Kidney (tissue), 14 donors: ENCODE results near the gene SPC24. TPM values are rescaled to one million over a fixed set of nuclear protein-coding genes. Genes with fewer than 3 reads are reported as not detected.

Source experiments
- DNase-seq, 5 donors: peaks; one replicate each; pipeline ENCODE4 v3.0.0-alpha.2; 2013 to 2020
- FAIRE-seq: peaks from 2 replicates; lab custom pipeline; 2012; peaks lifted over from hg19 to GRCh38; lab: Jason Lieb, UNC
- H3K27ac ChIP-seq, 2 donors: one replicate each; pipeline ENCODE4 v1.7.0; 2013; ENCODE audit warnings: low read depth in 2 of 2, low read length in 2 of 2, inconsistent platforms in 1 of 2
- H3K27me3 ChIP-seq: one replicate; pipeline ENCODE4 v1.7.1; 2013; ENCODE audit warnings: low read length, inconsistent platforms; ENCODE audit not compliant: control insufficient read depth, insufficient read depth
- H3K36me3 ChIP-seq, 3 donors: one replicate each; pipeline versions ENCODE4 v1.7.0 to v1.7.1; 2013; ENCODE audit warnings: low read length in 3 of 3, control low read depth in 1 of 3, inconsistent platforms in 1 of 3; ENCODE audit not compliant: insufficient read depth in 3 of 3, control insufficient read depth in 2 of 3
- H3K4me1 ChIP-seq, 3 donors: one replicate each; pipeline versions ENCODE4 v1.7.0 to v1.7.1; 2013; ENCODE audit warnings: low read length in 3 of 3, inconsistent platforms in 1 of 3, low read depth in 1 of 3; ENCODE audit not compliant: control insufficient read depth in 2 of 3, insufficient read depth in 2 of 3
- H3K4me3 ChIP-seq, 3 donors: one replicate each; pipeline versions ENCODE4 v1.7.0 to v1.8.1; 2013; ENCODE audit warnings: low read length in 3 of 3, control low read depth in 1 of 3, inconsistent platforms in 1 of 3
- H3K9ac ChIP-seq, 3 donors: one replicate each; pipeline versions ENCODE4 v1.7.0 to v1.7.1; 2013; ENCODE audit warnings: low read length in 3 of 3, control low read depth in 1 of 3, inconsistent platforms in 1 of 3
- H3K9me3 ChIP-seq, 3 donors: one replicate each; pipeline versions ENCODE4 v1.7.0 to v1.7.1; 2013; ENCODE audit warnings: low read length in 3 of 3, control low read depth in 1 of 3, inconsistent platforms in 1 of 3; ENCODE audit not compliant: control insufficient read depth in 2 of 3, insufficient read depth in 1 of 3
- CTCF ChIP-seq: IDR thresholded peaks from 3 replicates; pipeline ENCODE4 v1.5.1; 2012; ENCODE audit warnings: mild to moderate bottlenecking, moderate library complexity, borderline replicate concordance; ENCODE audit not compliant: insufficient read depth; ENCODE audit errors: extremely low read depth
- intact Hi-C: fragments of 100-400 bp; cut with DNase I; formaldehyde crosslinking; loops from one replicate; pipeline ENCODE4 v1.11.1; 2022
- polyA plus RNA-seq: library from polyadenylated mRNA; stranded (reverse); fragments of 350-450 nt; fragmentation: Illumina TruSeq; extraction: RNeasy Lipid Tissue Mini Kit (QIAGEN cat#74804); gene quantifications from one replicate; pipeline ENCODE4 v1.2.3, GENCODE V29; 2014; ENCODE audit warnings: low read depth, low replicate concordance; ENCODE audit not compliant: insufficient read depth
- total RNA-seq: library from RNA; stranded (reverse); fragmentation: NEBNext Ultra II Directional; extraction: Animal tissue kit (Norgen Biotek cat#: 25700); gene quantifications from one replicate; pipeline ENCODE4 v1.2.1, GENCODE V29; 2021
- donor health status: control.
- donor health status: control.
- donor health status: control.
- donor health status: control.
- donor health status: control.
- donor health status: DM: yes; HTN: yes; CAD: no.
- donor health status: Normal renal cell carcinoma (clear cell type).

Gene SPC24
- total and polyA plus RNA-seq, 2 donors from 2014 or later = 0.65 to 1.7 TPM

DNA sequence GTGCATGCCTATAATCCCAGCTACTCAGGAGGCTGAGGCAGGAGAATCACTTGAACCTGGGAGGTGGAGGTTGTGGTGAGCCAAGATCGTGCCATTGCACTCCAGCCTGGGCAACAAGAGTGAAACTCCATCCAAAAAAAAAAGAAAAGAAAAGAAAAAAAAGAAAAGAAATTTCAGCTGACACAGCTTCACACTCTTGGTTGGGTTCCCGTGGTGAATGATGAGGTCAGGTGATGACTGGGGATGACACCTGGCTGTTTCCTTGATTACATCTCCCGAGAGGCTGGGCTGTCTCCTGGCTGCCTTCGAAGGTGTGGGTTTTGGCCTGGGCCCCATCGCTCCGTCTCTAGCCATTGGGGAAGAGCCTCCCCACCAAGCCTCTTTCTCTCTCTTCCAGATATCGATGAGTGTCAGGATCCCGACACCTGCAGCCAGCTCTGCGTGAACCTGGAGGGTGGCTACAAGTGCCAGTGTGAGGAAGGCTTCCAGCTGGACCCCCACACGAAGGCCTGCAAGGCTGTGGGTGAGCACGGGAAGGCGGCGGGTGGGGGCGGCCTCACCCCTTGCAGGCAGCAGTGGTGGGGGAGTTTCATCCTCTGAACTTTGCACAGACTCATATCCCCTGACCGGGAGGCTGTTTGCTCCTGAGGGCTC, 44.3 kb downstream of the SPC24 start:
- intact Hi-C loops = no loop called here
- no peak for FAIRE-seq
- no peak for TF ChIP-seq CTCF
- Histone ChIP-seq H3K27me3 (no peaks in the 10 kb centered on the region), H3K4me1 (no peaks in the 10 kb centered on the region), H3K9me3 (no peaks in the 10 kb centered on the region), H3K36me3 (peaks cover 2 to 24% (median 7%) of the 10 kb centered on the region in 3 donors), H3K9ac (no peak overlapping the region), H3K4me3 (no peak overlapping the region), H3K27ac (no peak overlapping the region)
- no peak for DNase-seq

DNA sequence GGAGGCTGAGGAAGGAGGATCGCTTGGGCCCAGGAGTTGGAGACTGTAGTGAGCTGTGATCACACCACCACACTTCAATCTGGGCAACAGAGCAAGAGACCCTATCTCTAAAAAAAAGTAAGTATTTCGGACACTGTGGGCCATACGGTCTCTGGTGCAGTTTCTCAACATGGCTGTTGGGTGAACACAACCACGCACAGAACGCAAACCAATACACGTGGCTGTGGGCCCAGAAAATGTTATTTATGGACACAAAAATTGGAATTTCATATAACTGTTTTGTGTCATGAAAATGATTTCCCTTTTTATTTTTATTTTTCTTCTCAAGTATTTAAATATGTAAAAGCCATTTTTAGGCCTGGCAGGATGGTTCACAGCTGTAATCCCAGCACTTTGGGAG, 46.8 kb downstream of the SPC24 start:
- DNase-seq (no peak), FAIRE-seq (no peak)
- no peak for TF ChIP-seq CTCF
- Histone ChIP-seq H3K9me3 (no peaks in the 10 kb centered on the region), H3K27me3 (no peaks in the 10 kb centered on the region), H3K4me1 (no peaks in the 10 kb centered on the region), H3K4me3 (no peak overlapping the region), H3K9ac (no peak overlapping the region), H3K36me3 (peaks cover 2 to 19% (median 7%) of the 10 kb centered on the region in 3 donors), H3K27ac (no peak overlapping the region)
- intact Hi-C loops = no loop called here

GRCh38 chr19:11106477-11106876, 49.1 kb downstream of the SPC24 start:
- Histone ChIP-seq H3K4me1 (no peaks in the 10 kb centered on the region), H3K27me3 (no peaks in the 10 kb centered on the region), H3K36me3 (peaks cover 2 to 19% (median 7%) of the 10 kb centered on the region in 3 donors), H3K9ac (no peak overlapping the region), H3K4me3 (no peak overlapping the region), H3K27ac (no peak overlapping the region), H3K9me3 (no peaks in the 10 kb centered on the region)
- TF ChIP-seq CTCF = no peak
- FAIRE-seq (no peak), DNase-seq (peak in 1 of 5 donors; percentile 74)
- intact Hi-C loops = no loop called here
